Skin of body (tissue), 2 donors: Measurements from ENCODE around the gene MET. TPM values are rescaled to one million over a fixed set of nuclear protein-coding genes. Genes with fewer than 3 reads are reported as not detected.
"Not testable (repeated sequence)": the region's sequence is repeated elsewhere in the genome, so short reads cannot be mapped to it uniquely, and the experiment has no call there.

Source experiments
- DNase-seq: peaks from one replicate; lab custom pipeline; 2025; lab: John Stamatoyannopoulos, UW
- total RNA-seq: library from RNA; depleted of rRNA; stranded (reverse); fragments of >200 nt; gene quantifications from one replicate; pipeline ENCODE4 v1.2.3, GENCODE V29; 2014

Gene MET
- total RNA-seq, 1 donor from 2014 or later, result 7.1 TPM

DNA sequence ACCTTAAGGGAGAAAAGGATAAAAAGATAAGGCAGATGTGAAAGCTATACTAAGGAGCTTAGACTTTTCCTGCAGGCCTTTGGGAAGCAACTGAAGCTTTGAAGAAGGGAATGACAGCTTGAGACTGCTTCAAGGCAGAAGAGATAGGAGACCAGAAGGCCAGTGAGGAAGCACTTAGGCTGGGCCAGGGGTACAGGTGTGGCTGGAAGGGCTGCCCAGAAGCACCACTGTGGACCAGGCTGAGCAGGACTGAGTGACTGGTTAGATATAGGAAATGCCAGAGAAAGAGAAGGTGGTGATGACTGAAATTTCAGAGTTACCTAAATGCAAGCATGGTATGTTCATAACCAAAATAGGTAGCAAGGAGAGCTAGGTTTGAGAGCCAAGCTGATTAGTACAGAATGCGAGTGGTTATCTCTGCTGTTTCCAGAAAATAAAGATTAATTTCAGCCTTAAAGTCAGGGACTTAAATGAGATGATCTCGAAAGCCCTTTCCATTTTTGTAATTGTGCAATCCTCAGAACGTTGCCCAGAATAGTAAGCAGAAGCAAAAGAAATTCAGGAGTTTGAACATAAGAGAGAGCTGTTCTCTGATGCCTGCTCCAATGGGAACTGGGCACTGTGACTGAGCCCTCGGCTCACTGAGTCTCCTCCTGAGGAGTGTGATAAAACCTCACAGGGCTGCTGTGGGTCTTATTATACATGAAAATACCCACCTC lies 54.9 kb downstream of the MET start:
- no peak for DNase-seq

GRCh38 chr7:116727432-116728009 lies 55.5 kb downstream of the MET start:
- DNase-seq, result no peak

DNA sequence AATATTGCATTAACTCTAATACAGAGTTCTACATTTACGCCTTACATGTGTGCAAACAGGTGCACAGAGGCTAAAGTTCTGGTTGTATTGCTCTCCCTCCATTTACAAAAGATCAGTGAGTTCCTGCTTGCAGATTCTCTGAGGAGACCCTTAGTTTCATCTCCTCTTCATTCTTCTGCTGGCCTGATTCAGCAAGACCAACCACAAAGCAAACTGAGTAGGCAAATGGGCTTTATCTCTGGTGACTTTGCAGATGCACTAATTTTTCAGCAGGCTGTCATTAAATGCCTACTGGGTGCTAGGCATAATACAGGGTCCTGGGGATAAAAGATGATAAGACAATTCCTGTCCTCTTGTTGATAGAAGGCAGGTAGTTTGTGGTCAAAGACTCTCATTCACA lies 56.4 kb downstream of the MET start:
- DNase-seq, result no peak

DNA sequence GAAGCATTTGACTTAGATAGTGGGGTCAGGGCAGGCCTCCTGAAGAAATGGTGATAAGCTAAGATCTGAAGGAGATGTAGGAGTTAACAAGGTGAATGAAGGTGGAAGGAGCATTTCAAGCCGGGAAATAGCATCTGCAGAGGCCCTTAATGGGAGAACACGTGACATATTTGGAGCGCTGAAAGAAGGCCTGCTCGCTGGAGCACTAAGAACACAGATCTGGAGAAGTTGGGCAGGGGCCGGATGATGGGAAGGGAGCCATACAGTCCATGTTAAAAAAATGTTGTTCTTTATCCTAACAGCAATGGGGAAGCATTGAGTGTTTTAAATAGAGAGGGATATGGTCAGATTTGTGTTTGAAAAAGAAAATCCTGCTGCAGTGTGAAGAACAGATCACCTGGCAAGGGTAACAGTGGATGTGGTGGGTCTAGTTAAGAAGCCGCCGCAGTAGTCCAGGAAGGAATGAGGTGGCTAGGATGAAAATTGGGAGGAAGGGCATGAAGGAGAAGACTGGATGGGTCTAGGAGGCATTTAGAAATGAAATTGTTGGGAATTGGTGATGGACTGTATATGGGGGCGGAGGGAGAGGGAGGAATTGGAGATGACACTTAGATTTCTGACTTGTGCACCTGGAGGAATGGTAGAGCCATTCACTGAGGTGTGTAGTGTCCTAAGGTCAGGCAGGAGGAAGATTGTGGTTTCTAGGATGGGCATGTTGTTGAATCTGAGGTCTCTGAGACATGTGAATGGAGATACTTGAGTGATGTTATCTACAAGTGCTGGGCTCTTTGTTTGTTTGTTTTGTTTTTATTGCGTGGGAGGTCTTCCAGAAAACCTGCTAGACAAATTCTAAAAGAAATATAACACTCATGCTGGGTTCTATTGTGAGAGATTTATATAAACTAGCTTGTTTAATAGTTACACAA lies 58.4 kb downstream of the MET start:
- DNase-seq, result no peak

DNA sequence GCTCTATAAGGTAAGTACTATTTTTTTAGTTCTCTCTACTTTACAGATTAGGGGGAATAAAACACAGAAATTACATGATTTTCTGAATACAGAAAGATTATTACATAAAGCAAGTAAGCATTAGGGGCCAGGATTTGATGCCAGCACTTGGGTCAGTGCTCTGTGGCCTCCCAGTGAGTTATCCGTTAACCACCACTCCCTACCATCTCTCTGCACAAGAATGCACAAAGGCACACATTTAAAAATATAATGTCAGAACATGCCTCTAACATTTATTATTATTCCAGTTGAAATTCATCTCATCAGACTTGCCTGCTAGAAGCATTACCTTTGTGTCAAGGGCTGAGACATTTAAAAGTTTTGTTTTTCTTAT lies 59.0 kb downstream of the MET start:
- DNase-seq, result no peak

DNA sequence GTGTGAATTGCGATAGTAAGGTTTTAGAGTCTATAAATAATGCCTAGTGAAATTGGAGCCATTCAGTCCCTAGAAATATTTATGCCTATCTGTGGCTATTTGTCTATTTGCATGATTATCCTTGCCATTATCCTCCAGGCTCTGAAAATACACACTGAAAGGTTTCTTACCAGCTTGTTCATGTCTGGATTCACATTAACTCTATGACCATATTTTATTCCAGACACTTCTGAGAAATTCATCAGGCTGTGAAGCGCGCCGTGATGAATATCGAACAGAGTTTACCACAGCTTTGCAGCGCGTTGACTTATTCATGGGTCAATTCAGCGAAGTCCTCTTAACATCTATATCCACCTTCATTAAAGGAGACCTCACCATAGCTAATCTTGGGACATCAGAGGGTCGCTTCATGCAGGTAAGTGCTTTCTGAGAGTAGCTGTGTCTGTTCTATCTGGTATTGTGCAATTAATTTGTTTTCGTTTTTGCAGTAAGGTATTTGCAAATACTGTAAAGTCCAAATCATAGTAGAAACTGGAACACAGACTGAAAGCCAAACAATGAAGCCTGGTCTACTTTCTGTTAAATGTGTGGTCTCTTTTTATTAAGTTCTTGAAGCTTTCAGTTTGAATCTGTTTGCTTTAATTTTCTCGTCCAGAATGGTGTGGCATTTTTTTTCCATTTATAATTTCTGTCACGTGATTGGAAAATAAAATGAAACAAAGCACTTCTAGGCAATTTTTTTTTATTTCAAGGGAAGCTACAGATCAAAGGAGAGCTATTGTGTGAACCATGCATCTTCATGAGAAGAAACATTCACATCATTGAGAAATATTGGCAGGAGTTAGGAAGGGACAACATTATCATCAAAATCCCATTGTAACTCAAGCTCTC lies 59.7 kb downstream of the MET start:
- DNase-seq, result no peak

DNA sequence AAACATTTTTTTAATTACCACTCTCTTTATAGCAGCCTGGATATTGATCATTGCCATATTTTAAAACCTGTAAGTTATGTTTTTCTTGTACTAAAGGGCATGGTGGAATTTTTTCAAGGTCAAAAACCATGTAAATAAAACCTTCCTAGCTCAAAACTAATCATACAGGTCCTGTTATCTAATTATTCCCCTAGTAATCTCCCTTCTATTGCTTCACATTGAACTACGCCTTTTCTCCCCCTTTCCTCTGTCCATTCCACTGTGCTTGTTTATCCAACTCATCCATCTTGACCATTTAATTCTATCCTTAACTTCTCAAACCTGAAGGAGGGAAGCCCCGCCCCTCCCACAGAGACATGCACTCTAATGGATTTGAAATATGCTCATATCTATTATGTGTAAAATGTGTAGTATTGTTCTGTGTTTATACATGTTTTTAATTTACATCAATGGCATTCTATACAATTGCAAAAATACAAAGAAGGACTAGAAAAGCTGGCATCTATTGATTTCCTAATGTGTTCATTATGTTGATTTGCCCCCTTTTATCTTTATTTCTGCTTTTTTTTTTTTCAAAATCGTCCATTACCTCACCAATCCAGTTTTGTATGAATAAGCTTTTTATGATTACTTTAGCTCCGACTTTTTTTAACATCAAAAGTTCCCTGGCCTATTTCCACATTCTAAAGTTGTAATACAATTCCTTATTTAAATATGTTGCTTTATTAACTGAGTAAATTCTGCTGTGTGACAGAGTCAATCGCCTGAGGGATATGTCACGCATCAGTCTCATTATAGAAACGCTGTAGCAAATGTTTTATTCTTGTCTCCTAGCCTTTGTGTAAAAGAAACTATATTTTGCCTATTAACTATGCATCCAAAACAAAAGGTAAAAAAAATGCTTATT lies 61.0 kb downstream of the MET start:
- DNase-seq, result no peak

DNA sequence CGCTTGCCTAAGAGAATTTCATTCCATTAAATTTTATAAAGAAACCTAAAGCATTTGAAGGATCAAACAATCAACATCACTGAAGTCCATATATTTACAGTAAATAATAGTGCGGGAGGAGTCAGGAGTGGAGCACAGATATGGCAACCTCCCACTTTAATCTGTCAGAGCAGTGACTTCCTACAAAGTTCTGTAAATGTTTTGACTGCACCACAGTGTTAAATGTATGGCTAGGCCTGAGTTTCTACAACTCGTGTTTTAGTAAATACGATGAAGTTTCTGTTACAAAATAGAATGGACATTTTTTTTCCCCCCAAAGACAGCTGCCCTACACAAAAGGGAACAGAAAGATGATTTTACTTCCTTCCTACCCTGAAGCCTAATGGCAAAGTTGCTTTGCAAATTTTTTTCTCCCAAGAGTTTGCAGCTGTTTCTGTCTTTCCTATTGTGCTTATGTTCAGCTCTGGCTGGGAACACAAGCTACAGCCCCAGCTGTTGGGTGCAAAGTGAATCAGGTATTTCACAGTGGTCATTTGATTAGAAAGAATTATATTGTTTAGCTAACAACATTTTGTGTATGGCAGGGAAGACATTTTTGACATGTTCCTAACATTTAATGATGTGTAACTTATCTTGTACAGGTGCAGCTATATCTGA lies 62.1 kb downstream of the MET start:
- no peak for DNase-seq

DNA sequence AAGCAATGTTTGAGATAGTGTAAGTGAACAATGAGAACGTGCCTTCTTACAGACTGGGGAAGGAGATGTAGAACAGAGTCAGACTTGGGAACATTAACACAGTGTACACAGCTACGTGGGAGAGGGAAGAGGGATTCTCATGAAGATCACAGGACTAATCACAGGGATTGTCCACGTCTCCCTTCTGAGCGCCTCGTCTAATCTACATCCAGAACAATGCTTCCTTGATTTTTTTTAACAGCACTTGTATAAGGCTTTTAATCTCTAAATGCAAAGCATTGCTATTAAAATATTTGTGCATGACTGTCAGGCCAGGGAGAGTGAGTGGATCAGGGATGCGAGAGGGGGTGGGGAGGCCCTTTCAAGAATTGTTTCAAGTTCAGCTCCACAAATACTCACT lies 62.7 kb downstream of the MET start:
- no peak for DNase-seq

- no peak for DNase-seq
Observed at GRCh38 chr7:116736927-116737715, 65.1 kb downstream of the MET start.

- DNase-seq, result no peak
Observed at GRCh38 chr7:116738378-116738777, 66.4 kb downstream of the MET start.

DNA sequence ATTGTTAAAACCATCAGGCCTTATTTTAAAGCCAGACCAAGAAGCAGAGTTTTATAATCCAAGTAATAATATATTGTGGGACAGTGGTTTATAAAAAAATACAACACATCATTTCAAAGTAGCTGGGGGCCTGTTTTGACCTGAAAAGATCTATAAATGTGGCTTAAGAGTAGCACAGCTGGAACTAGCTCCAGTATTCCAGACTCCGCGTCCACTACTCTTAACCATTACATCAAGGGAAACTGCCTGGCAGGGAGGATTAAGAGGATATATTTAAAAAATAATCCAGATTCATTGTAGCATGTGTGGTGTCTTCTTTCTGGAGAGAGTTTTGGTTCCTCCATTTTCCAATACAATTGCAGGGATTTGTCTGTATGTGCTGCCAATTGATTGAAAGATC lies 67.3 kb downstream of the MET start:
- no peak for DNase-seq

- no peak for DNase-seq
Observed at GRCh38 chr7:116740231-116740630, 68.2 kb downstream of the MET start.

GRCh38 chr7:116740755-116741462 lies 68.9 kb downstream of the MET start:
- DNase-seq, result no peak

DNA sequence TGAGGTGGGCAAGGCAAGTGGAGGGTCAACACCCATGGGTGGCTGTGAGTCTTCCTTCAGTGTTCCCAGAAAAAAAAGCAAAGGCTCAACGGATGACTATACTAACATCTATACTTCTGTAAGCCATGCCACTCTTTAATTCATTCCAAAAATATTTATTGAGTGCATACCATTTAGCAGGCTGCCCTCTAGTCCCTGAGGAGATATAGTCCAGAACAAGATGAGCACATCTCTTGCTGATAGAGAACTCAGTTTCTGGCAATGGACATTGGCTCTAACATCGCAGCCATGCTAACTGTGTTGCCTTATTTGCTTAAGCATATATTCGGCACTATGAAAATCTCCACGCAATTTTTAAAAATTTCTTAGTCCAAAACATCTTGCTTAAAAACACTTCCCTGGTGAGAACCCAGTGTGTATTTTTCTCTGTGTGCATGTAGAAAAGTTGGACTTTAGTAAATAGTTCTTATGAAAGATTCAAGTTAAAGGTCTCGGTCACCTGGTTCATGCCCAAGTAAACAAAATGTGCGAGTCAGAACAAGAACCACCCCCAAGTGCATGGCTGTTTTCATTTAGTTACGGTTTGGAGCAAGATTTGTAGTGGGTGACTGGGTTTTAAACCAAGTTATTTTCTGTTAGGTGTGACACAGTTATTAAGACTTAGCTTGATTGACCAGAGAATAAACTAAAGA lies 69.8 kb downstream of the MET start:
- DNase-seq, result no peak

DNA sequence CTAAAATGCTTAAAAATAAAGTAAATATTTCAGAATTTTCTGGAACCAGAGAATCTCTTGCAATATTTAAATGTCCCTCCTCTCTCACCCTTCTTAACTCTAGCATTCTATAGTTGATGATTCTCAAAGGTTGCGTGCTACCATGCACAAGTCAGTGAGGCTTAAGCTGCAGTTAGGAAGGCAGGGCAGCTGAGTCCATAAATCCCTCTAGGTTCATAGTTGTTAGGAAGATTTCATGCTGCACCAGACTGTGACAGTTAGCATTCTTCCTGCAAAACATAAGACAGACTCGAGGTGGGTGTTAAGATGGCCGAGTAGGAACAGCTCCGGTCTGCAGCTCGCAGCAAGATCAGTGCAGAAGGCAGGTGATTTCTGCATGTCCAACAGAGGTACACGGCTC lies 70.6 kb downstream of the MET start:
- no peak for DNase-seq

DNA sequence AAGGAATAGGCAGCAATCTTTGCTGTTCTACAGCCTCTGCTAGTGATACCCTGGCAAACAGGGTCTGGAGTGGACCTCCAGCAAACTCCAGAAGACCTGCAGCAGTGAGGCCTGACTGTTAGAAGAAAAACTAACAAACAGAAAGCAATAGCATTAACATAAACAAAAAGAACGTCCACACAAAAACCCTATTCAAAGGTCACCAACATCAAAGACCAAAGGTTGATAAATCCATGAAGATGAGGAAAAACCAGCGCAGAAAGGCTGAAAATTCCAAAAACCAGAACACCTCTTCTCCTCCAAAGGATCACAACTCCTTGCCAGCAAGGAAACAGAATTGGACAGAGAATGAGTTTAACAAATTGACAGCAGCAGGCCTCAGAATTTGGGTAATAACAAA lies 71.8 kb downstream of the MET start:
- not testable (repeated sequence) for DNase-seq

GRCh38 chr7:116746388-116746787 lies 74.4 kb downstream of the MET start:
- DNase-seq, result not testable (repeated sequence)
